ENCODE data around the gene GLIS1.
"Not testable (repeated sequence)": the region's sequence is repeated elsewhere in the genome, so short reads cannot be mapped to it uniquely, and the experiment has no call there.

GLIS1 gene

GRCh38 chr1:53559854-53560580 is 178.9 kb downstream of the GLIS1 start:
- no peak for DNase-seq (ENCODE audit: low spot score)

DNA sequence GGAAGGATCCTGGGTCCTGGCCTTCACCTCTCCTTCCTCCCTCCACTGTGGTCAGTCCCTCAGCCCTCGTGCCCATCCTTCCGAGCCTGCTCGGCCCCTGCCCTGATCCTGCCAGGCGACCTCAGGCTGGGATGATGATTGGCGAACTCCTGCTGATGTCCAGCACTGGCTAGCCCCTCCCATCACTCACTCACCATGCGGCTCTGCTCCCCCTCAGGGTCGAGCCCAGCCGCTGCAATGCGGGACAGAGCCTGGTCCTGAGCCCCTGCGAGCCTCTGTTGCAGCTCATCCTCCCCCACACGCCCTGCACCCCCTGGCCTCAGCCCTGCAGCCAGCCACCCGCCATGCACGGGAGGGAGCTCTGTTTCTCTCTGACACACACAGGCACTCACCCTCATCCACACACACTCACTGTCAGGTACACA is 179.6 kb downstream of the GLIS1 start:
- DNase-seq (ENCODE audit: low spot score) = no peak

DNA sequence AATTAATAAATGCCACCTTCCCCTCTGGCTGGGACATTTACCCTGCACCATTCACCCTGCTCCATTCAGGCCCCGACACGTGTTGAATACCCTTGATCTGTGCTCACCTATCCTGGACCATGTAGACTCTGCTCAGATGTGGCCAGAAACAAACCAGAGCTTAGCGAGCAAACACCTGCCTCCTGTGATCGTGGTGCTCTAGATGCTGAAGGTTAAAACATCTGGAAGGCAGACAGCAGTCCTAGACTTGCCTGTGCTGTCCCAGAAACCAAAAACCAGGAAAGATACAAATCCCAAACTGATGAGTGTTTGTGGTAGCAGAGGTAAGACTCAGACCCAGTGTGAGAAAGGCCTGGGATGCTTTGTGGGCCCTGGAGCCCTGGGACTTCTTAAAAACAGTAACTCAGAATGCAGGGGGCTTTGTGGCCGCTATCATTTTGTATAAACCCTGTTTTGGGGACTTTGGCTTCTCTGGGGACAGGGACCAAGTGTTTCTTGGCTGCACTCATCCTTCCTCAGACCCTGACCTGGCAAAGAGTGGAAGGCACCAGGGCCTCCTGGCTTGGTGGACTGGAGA is 180.1 kb downstream of the GLIS1 start:
- DNase-seq (ENCODE audit: low spot score) = no peak

DNA sequence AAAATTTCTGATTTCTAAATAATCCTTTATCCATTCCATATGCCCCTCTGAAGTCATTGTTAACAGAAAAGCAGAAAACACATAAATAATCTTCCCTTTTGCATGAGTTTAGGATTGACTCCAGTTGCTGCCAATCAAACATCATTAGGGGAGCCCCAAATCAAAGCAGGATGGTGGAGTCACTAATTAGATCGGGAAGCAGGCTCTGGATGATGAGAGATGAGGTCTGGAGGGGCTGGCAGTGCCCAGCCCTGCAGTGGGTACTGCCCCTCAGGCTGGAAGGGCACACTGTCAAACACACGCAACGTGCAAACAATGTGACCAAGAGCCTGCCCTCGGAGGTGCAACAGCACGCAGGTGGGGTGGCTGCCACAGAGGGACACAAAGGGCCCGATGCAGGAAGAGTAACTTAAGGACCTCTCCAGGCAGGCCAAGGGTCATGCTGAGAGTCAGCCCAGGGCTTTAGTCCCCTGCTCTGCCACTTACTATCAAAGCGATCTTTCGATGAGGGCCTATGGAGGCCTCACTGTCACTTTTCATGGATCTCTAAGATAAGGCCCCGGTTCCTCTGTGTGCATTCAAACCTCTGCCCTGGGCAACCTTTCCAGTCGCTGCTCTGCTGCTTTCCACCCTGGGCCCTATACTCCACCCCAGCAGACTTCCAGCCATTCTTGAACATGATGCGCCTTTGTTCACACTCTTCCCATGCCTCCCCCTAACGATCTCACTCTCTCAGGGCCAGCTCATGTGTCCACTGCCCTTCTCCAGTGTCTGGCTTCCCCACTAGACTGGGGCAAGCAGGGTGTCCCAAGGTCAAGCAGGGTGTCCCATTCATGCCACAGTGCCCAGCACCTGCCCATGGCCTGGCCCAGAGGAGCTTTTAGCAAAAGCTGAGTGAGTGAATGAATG is 180.9 kb downstream of the GLIS1 start:
- no peak for DNase-seq (ENCODE audit: low spot score)

- no peak for DNase-seq (ENCODE audit: low spot score)
Measured at GRCh38 chr1:53557369-53557768, 181.6 kb downstream of the GLIS1 start.

- no peak for DNase-seq (ENCODE audit: low spot score)
Measured at GRCh38 chr1:53556657-53557227, 182.2 kb downstream of the GLIS1 start.

- DNase-seq (ENCODE audit: low spot score) = not testable (repeated sequence)
Measured at GRCh38 chr1:53555620-53556326, 183.2 kb downstream of the GLIS1 start.

DNA sequence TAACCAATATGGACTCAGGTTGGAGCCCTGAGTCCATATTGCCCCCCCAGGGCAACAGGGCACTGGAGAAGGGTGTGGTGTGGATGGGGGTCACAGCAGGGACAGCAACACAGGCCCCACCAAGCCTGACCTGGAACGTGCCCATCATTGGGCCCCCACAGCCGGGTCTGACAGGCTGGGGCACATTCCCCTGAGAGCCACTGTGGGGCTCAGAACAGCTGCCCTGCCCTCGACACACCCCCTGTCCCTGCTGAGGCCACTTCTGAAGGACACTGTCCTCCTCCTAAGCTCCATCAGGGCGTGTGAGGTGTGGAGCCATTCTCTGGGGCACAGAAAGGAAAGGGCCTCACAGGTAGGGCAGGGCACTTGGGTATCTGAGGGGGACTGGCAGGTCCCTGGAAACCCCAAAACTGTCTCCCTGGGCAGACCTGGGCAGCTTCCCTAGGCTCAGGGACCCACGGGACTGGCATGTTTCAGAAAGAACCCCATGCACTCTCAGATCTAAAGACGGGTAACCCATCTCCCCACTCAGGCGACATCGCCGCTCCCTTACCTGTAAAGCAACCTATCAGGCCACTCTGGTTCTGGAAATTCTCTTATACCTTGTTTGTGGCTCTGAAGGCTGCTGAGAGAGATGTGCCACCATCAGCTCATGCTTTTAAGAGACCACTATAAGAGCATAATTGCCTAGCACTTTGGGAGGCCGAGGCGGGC is 184.2 kb downstream of the GLIS1 start:
- no peak for DNase-seq (ENCODE audit: low spot score)

DNA sequence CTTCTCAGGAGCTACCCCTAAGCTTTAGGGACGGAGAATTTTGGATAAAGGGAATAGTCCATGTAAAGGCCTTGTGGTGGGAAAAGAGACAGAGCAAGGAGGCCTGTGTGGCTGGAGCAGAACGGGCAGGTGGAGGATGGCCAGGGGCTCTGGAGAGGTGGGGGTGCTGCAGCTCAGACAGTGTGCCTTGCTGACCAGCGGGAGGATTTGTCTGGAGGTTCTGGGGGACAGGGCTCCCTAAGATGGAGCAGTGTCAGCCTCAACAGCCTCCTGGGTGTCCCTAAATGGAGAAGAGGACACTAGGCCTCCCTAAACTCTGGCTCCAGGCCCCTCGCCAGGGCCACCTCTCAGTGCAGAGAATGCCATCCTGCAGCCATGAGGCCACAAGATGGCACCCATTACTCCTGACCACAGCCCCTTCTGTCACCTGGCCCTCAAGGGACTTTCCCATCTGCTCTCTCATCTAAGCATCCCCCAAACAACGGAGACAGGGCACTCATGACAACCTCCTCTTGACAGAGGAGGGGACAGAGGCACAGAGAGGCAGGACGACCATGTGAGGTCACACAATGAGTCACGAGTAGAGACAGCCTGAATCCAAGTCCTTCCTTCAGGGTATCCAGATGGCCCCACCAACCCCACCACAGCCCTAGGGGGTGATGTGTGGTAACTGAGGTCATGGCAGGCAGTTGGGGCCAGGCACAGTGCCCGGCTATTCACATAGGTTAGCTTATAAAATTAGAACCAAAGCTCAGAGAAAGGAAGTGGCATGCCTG is 185.0 kb downstream of the GLIS1 start:
- DNase-seq (ENCODE audit: low spot score) = no peak

- no peak for DNase-seq (ENCODE audit: low spot score)
Measured at GRCh38 chr1:53552981-53553733, 185.8 kb downstream of the GLIS1 start.

DNA sequence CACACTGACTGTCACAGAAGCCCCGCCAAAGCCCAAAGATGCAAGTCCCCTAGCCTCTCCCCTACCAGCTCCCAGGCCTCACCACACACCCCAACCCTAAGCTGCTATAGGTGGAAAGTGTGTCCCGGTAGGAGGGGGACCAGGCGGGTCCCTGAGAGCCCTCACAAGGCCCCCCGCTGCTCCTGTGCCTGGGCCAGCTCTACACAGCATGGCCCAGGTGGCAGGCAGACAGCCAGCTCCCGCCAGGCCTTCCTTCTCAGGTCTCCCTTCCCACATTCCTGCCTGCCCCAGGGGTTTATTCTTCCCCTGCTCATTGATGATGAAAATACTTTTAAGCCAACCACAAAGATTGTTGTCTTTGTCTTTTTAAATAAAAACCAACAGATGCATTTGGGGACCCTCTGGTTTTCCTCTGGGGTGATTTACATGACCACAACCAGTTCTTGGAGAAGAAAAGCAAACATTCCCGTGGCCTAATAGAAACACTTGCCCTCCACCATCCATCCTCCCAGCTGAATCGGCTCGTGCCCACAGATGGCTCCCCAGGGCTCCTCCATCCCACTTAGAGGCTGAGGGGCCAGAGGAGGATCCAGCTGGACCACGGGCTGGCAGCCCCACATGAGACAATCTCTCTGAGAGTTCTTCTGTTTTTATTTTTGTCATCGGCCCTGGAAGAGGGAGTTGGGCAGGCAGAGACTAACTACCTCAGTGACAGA is 186.7 kb downstream of the GLIS1 start:
- DNase-seq (ENCODE audit: low spot score) = no peak

GRCh38 chr1:53551428-53551995 is 187.5 kb downstream of the GLIS1 start:
- DNase-seq (ENCODE audit: low spot score) = no peak

DNA sequence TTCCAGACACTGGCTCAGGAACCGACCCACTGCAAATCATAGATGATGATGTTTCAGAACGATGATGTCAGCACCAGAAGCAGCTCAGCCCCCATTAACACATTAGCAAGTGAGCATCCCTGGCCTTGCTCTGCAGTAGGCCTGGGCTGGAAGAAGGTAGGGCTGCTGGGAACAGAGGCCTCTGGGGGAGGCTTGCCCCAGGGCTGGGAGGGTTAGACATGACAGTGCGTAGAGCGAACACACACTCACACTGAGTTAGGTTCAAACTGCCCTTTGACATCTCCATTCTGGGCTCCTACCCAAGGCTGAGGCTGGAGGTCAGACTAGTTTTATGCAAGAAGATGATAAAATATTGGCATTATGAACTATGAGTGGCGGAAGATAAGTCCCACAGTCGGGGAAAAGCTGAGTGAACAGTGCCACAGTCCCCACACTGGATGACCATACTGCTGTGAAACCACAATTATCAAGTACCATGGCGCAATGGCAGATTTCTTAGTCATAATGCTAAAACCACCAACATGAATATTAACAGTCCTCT is 188.7 kb downstream of the GLIS1 start:
- no peak for DNase-seq (ENCODE audit: low spot score)

DNA sequence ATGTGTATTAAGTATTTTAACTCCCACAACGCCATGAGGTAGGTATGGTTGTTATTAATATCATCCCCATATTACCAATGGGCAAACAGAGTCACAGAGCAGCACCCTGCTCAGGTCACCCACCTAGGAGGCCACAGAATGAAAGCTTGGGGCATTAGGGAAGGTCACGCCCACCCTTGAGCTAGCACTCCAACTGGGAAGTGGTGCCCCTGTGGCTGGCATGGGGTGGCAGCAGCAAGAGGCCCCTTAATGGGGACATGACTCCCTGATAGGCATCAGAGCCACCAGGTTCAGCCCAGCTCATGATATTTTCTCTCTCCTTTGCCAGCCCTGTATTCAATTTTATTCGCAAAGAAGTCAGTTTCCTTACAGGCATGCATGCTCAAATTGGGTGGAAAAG is 189.2 kb downstream of the GLIS1 start:
- DNase-seq (ENCODE audit: low spot score) = no peak

DNA sequence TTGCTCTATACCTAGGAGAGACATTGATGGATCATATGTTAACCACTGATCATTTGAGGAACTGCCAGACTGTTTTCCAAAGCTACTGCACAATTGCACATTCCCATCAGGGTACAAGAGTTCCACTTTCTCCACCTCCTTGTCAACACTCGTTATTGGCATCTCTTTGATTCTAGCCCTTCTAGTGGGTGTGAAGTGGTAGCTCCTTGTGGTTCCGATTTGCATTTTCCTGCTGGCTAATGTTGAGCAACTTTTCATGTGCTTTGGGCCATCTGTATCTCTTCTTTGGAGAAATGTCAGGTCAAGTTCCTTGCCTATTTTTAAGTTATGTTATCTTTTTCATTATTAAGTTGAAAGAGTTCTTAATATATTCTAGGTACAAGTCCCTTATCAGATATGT is 189.7 kb downstream of the GLIS1 start:
- DNase-seq (ENCODE audit: low spot score) = no peak

DNA sequence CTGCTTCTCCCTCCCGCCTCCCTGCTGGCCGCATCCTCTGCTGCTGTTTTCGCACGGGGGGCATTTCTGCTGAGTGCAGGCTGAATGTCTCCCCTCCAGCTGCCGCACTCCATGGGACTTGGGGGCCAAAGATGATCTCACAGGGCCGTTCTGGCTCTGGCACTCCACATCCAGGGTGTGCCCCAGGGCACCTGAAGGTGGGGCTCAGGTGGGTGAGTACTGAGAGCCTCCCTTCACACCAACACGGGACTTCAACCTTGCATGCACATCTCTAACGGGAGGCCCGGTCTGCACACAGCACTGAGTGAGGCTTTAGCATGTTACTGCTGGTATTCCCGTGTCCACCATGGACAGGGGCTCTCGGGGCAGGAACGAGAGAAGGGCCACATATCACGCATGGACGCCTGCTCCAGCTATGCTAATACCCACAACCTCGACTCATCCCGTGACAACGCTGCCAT is 190.9 kb downstream of the GLIS1 start:
- DNase-seq (ENCODE audit: low spot score) = no peak

DNA sequence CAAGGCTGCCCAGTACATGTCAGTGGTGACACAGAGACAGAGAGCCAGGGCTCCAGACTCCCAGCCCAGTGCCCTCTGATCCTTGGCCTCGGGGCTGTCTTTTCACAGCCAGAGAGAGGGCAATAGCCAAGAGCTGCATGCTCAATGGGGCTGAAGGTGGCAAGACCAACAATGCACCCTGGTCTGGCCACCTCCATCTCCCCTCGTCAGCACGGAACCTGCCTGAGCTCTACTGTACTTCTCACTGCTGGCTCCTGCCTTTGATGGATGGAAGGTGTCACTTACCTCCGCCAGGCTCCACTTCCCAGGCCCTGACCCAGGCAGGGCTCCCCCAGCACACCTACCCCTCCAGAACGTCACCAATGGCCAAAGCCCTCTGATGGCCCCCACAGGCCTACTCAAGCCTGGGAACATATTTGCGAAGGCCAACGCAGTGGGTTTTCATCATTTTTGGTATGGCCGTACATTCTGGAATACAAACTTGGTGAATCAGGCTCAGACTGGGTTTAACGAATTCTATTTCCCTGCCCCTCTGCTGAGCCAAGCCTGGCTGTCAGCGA is 191.7 kb downstream of the GLIS1 start:
- DNase-seq (ENCODE audit: low spot score) = no peak
